NCI-H510A treated with DMSO at 0.1 percent for 48 hours (cell line): ENCODE results near the gene ATF5.
"Not testable (repeated sequence)": the region's sequence is repeated elsewhere in the genome, so short reads cannot be mapped to it uniquely, and the experiment has no call there.

ENCODE experiments used
- DNase-seq: peaks from one replicate; lab custom pipeline; 2025; lab: John Stamatoyannopoulos, UW

ATF5 gene

DNA sequence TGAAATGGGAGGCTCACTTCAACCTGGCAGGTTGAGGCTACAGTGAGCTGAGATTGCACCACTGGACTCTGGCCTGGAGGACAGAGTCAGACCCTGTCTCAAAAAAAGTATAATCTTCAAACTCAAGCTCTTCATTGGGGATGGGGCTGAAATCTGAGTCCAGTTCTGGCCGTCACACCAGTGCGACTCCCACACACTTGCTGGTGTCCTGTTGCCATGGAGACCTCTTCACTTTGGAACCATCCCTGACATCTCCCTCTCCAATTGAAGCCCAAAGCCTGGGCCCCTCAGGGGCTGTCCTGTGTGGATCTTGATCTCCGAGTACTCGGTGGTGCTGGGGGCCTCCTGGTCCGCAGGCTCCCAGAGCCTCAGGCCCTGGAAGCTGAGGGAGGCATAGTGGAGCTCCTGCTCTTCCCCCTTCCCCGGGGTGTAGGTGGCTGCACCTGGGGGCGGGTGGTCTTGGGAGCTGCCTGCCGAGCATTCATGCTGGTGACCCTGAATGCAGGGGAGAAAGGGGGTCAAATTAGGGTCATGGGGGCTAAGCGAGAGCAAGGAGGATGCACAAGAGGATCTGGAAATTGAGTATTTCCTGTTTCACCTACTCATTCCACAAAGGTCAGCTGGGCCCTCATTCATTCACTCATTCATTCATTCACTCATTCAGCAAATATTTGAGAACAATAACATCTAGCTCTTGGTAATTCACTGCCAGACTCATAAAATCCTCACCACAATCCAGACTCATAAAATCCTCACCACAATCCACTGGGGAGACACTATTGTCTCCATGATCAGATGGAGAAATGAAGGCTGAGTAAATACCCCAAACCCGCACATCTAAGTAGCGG is 21.0 kb downstream of the ATF5 start:
- DNase-seq: no peak

DNA sequence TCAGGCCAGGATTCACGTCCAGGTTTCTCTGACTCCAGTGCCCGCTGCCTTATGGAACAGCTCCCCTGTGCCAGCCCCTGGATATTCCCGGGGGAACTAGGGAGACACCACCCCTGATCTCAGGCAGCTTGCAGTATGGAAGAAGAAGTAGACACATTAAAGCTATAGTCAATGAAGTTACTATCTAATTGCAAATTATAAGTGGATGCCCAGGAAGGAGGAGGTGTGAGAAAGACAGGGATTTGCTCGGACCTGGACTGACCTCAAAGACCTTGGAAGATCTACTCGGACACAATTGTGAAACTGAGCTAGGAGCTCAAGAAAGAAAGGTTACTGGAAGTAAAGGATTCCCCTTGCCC is 21.6 kb downstream of the ATF5 start:
- no peak for DNase-seq

DNA sequence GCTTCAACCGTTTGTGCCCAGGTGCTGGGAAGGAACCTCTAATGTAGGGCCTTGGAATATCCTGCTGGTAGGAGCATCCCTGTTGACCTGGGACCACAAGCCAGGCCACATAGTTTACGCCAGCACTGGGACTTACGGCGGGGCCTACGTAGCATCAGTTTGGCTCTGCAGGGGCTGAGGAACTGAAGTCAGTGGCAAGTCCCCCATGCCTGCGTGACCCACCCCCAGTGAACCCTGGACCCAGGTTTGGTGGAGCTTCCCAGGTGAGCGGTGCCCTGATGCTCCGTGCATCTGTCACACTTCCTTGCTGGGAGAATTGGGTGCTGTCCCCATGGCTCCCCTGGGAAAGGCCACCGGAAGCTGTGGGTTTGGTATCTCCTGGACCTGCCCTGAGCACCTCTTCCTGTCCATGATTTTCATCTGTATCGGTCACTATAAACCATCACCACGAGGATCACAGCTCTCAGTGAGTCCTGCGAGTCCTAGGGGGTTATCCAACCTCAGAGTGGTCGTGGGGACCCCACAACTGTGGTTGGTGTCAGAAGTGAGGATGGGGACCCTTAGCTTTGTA is 22.0 kb downstream of the ATF5 start:
- DNase-seq: no peak

DNA sequence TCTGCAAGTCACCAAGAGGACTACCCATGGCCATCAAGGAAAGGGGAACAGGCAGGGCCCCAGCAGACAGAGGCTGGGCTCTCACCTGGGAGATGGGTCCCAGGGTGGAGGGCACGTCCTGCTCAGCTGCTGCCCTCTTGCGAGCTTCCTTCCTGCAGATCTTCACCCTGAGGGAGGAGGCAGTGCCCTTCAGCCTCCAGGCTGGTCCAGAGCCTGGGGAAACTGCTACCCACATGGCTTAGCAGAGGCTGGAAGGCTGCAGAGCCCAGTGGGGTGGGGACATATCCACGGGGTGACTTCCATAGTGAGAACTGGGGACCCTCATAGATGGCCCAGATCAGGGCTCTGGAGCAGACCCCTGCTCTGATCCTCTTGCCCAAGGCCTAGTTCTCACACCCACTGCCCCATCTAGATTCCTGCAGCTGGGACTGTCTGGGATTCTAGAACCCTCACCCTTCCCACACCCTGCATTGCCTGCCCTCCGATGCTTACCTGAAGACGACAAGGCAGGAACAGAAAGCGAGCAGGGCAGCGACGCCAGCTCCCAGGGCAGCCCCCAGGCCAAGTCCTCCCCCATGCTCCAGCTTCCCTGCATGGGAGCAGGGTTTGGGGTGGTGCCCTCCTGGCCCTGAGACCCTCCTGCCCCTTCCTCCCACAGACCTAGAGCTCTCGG is 22.9 kb downstream of the ATF5 start:
- DNase-seq: no peak

DNA sequence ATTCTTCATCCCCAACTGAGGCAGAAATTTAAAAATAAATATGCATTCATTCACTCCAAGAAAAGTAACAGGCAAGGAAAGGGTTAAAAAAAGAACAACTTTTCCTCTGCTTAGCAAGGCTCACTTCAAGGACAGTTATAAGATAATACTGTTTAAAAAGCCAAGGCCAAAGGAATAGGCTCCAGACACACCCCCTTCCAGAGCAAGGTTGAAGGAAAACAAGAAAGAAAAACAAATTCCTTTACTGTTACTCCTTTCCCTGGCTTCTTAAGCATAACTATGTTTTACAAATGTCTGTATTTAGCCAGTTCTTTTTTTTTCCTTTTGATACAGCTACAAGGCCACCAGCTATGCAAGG is 23.5 kb downstream of the ATF5 start:
- DNase-seq: no peak

DNA sequence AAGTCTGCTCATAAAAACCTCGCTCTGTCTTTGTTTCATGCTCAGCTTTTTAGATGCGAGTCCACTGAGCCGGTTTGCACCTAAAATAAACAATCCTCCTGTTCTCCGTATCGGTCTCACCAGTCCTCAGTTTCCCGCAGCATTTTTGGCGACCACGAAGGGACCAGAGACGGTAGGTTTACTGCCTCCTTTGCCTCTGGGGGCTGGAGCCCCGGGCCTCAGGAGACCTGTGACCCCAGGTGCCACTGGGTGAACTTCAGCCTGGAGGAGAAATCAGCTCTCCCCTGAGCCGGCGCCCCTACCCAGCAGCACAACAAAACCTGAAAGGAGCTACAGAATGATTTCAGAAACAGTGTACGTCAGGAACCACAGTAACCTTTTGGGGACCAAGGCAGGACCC is 23.9 kb downstream of the ATF5 start:
- DNase-seq: no peak

DNA sequence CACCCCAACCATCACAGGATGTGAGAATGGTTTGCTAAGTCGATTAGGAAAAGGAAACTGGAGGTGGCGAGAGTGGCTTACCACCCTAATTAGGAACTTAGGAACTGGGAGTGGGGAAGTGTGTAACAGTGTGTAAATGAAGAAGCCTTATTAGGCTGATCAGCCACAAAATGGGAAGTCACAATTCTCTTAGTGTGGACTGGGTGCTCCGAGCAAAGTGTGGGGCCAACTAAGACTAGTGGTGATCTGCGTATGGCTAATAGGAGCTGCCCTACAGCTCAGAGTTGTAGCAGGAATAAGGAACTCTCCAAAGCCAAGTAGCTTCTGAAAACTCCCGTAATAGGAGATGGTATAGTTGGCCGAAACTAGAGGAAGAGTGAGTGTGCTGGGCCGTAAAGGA is 24.4 kb downstream of the ATF5 start:
- DNase-seq: no peak

DNA sequence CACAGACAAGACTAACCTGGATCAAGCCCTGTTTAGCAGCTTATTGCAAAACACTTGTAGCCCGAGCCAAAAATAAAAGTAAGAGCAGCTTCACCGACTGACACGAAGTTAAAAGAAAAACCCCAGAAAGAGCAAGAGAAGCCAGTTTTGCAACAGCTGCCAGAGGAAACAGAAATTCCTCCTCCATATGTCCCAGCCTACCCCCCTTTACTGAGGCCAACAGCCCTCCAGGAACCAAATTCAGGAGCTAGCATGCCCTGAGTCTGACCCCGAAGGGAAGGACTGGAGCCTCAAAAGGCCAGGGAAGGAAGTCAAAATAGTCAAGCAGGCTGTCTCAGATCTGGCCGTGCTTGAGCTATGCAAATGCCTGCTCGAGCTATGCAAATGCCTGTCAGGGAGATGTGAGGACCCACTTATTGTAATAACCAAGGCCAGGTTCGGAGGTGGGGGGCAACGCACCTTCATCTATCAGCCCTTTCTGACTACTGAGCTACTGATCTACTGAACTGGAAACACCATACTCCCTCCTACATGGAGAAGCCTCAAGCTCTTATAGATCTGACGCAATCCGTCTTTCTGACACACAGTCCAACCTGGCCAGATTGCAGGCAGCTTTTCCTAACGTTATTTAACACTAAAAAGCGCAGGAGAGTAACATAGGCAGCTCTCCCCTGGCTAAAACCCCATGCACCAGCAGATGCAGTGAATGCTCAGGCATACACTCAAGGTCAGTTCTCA is 25.3 kb downstream of the ATF5 start:
- no peak for DNase-seq

DNA sequence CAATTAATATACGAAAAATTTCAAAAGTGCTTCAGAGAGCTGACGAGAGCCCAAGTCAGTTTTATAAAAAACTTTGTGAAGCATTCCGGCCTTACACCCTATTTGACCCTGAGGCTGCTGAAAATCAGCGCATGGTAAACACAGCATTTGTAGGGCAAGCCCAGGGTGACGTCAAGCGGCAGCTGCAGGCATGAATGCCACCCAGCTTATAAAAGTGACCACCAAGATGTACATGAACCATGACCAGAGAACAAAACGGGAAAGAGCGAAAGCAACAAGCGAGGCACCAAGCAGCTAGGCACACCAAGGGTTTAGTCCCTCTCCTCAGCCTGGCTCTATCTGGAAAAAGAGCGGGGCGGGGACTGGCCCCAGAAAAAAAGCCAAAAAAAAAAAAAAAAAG is 25.9 kb downstream of the ATF5 start:
- no peak for DNase-seq

DNA sequence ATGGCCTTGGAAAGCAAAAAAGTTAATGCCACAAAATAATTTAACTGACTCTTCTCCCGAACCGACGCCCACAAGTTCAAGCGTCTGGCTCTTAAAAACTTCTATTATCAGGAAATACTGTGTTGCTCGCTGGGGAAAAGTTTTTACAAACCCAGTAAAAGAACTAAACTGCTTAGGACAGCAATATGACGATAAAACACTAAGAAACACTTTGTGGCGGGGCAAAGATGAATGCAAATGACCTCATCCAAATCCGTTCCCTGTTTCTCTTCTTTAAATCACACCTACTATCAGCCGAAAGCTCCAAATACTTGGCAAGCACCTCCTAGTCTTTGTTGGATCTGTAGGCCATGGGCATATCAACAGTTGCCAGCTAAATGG is 27.1 kb downstream of the ATF5 start:
- DNase-seq: no peak

DNA sequence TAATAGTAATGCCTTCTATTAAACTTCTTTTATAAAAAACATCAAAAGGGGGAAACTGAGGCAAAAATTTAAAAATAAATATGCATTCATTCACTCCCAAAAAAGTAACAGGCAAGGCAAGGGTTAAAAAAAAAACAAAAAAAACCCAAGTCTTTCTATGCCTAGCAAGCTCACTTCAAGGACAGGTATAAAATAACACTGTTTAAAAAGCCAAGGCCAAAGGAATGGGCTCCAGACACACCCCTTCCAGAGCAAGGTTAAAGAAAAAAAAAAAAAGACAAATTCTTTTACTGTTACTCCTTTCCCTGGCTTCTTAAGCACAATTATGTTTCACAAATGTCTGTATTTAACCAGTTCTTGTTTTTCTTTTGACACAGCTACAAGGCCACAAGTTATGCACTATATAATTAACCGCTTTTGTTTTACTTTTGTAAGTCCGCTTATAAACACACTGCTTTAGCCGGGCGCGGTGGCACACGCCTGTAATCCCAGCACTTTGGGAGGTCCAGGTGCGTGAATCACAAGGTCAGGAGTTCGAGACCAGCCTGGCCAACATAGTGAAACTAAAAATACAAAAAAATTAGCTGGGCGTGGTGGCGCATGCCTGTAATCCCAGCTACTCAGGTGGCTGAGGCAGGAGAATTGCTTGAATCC is 28.4 kb downstream of the ATF5 start:
- DNase-seq: no peak

DNA sequence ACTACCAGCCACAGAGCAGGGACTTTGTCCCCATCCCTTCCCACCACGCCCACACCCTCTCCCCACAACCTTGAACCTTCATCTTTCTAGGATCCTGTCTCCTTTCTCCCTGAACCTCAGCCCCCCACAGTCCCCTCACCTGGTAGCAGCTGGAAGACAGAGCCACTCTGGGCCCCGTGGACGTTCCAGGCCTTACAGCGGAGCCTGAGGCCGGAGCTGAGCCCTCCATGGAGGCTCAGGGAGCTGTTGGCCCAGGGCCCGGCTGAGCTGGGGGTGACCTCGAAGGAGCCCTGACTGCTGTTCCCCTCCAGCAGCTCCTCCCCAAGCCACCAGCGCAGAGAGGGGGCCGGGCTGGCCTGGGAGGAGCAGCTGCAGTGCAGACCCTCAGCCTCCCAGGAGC is 29.1 kb downstream of the ATF5 start:
- DNase-seq: not testable (repeated sequence)

DNA sequence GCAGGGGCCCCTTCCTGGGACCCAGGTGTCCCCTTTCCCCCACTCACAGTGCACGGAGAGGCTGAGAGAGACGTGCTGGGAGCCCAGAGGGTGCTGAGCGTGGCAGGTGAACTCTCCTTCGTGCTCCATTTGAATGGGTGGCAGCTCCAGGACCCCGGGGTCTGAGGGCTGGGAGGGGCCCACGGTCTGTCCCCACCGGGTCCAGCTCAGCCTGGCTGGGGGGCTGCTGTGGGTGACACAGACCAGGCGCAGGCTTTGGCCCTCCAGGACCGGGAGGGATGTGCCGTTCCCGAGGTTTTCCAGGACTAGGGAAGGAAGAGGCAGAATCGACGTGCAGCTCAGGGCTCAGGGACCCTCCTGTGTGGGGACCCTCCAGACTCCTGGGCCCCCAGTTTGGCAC is 29.6 kb downstream of the ATF5 start:
- not testable (repeated sequence) for DNase-seq

DNA sequence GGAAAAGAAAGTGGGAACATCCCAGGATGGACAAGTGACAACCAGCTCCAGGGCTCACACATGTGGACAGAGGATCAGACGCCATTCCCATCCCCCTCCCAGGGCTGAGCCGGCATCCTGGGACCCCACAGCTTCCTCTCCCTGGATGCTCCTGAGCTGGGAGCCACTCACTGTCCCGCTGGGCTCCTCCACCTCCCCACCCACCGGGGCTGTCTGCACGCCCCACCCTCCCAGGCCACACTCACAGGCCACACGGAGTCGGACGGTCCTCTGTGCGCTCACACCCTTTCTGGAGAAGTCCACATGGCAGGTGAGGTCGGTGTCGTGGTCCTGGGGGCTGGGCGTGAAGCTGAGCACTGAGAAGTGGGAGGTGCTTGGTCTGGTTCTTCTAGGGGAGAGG is 30.9 kb downstream of the ATF5 start:
- DNase-seq: not testable (repeated sequence)

DNA sequence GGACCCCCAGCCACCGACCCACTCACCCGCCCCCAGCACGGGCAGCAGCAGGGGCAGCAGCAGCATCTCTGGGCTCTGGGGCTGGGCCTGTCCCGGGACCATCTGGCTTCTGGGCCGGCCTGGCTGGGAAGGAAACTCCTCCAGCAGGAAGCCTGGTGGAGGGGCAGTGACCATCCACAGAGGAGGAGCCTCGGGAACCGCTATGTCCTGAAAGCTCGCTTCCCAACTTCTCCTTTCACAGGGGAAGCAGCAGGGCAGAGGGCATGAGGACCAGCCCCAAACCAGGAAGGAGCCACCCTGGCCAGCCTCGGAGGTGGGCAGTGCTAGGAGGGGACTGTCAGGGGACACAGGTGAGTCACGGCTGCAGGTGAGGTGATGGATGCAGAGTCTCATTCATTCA is 32.0 kb downstream of the ATF5 start, which contains the start of gene SIGLEC11:
Gene SIGLEC11, minus strand, starts transcription at position 193 of the 400 bp plus-strand sequence. Its CDS starts 91 bp downstream, at position 102.
- DNase-seq: not testable (repeated sequence)

DNA sequence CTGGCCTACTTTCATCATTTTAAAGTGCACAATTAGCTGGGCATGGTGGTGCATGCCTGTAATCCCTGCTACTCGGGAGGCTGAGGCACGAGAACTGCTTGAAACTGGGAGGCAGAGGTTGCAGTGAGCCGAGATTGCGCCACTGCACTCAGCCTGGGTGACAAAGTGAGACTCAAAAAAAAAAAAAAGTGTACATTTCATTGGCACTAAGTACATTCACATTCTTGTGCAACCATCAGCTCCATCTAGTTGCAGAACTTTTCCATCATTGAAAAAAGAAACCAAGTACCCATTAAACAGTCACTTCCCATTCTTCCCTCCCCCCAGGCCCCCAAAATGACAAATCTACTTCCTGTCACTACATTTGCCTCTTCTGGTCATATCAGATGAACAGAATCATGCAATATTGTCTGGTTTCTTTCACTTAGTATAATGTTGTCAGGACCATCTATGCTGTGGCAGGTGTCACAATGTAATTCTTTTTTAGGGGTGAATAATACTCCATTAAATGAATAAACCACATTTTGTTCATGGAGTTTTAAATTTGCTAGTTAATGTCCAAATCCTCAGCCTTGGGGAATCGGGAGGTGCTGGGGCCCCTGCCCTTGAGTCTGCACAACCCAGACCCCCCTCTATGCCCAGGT is 39.4 kb downstream of the ATF5 start:
- no peak for DNase-seq

DNA sequence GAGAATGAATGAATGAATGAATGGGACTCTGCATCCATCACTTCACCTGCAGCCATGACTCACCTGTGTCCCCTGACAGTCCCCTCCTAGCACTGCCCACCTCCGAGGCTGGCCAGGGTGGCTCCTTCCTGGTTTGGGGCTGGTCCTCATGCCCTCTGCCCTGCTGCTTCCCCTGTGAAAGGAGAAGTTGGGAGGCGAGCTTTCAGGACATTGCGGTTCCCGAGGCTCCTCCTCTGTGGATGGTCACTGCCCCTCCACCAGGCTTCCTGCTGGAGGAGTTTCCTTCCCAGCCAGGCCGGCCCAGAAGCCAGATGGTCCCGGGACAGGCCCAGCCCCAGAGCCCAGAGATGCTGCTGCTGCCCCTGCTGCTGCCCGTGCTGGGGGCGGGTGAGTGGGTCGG is 40.4 kb downstream of the ATF5 start:
- not testable (repeated sequence) for DNase-seq

DNA sequence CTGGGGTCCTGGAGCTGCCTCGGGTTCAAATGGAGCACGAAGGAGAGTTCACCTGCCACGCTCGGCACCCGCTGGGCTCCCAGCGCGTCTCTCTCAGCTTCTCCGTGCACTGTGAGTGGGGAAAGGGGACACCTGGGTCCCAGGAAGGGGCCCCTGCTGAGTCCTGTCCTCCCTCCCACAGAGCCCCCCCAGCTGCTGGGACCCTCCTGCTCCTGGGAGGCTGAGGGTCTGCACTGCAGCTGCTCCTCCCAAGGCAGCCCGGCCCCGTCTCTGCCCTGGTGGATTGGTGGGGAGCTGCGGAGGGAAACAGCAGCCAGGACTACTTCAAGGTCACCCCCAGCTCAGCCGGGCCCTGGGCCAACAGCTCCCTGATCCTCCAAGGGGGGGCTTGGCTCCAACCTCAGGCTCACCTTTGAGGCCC is 43.0 kb downstream of the ATF5 start:
- DNase-seq: no peak

DNA sequence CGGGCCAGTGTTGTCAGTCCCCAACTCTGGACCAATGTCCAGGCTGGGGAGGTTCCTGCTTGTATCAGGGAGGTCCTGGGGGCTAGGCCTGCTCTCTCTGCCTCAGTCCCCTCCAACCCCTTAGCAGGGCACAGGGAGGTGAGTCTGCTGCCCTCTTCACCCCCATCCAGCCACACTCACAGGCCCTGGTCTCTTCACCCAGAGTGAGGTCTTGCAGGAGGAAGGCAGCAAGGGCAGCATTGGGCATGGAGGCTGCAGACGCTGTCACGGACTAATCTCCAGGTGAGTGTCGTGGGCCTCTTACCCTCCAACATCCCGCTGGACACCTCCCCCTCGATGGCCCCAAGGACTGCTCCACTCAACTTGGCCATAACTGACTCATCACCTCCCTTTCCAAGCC is 43.8 kb downstream of the ATF5 start:
- no peak for DNase-seq

DNA sequence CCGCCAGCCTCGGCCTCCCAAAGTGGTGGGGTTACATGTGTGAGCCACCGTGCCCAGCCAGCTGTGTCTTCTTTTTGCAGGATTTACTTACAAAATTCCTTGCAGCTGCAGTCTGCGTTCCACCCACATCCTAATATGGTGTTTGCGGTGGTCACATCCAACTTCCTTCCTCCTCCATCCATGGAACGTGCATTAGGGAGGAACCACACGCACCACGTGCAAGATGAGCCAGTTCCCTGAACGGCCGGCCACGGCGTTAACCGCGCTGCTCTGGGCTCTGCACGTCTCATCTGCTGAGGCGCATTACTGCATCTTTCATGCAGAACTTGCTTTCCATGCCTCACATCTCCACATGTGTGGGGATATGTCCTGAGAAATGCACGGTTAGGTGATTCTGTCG is 45.0 kb downstream of the ATF5 start:
- DNase-seq: no peak

DNA sequence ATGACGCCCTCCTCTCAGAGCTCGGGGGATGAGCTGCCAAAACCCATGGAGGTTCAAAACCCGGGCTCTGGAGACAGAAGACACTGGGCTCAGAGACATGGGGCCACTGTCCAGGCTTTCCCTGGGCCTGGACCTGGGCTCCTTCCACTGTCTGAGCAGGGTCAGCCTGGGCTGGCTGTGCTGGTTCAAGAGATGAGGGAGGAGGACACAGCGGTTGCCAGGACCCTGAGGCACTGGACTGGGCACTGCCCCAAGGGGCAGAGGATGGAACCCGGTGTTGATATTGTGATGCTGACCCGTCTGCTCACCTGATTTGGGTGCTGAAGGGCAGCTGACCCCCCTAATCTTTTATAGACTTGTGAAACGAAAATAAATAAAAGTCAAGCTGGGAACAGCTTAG is 46.0 kb downstream of the ATF5 start:
- DNase-seq: no peak

DNA sequence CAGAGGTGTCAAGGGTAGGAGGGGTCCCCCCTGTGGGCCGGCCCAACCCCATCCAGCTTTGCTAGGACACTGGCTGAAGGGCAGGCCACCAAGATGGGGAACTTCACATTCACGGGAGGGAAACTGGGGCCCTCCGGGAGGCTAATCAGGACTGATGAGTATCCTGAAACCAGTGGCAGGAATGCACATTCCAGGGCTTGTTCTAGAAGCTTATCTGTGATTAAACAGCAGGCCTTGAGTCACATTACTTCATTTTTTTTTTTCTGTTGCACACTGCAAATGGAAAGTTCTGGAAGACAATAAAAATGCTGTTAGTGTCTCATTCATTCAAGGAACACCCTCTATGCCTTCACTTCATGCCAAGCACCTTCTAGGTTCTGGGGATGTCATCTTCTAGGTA is 47.5 kb downstream of the ATF5 start:
- no peak for DNase-seq
